ENCODE data around the gene ADAM22.

The ADAM22 gene

DNA sequence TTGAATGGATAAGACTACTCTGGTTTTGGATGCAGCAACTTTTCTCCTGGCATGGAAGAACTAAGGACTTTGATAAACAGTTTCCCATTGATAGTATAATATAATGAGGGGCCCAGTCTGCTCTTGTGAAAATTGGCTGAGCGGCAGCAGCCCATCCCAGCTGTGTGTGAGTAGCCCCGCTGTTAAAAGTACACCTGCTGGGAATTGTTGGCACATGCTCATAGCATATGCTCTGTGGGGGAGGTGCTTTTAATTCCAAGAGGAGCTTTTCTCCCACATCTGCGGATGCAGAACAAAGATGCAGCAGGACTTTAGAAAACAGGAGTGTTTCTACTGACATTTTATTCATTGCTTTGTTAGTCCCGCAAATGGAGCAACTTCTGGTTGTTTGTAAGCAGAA is 266.7 kb downstream of the ADAM22 start:
- DNase-seq (ENCODE audit: low read depth) = no peak
- TF ChIP-seq CTCF (conservative IDR thresholded peaks at IDR 0.05; ENCODE audit: low read depth, low read length) = no peak
- no peak overlapping the region for H3K4me3 ChIP-seq (ENCODE audit: low read depth, low read length)

GRCh38 chr7:88201305-88201704 is 267.3 kb downstream of the ADAM22 start:
- DNase-seq (ENCODE audit: low read depth) = no peak
- no peak for TF ChIP-seq CTCF (conservative IDR thresholded peaks at IDR 0.05; ENCODE audit: low read depth, low read length)
- no peak overlapping the region for H3K4me3 ChIP-seq (ENCODE audit: low read depth, low read length)

DNA sequence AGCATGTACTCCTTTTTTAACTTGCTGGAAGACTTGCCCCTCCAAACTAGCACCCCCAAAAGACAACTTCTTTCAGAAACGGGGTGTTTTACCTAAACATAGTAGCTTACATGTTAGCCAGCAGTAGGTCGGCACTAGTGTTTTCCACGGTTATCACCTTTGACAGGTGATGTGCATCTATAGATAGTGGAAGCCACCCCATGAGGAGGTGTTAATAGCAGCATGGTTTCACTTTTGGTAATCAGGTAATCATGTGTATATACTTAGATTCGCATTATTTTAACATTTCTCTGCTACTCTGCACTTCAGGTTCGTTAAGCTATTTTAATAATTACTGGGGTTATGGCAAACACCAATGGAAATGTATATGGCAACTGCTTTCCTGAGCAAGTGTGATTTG is 268.2 kb downstream of the ADAM22 start:
- DNase-seq (ENCODE audit: low read depth) = no peak
- H3K4me3 ChIP-seq (ENCODE audit: low read depth, low read length) = no peak overlapping the region
- no peak for TF ChIP-seq CTCF (conservative IDR thresholded peaks at IDR 0.05; ENCODE audit: low read depth, low read length)

DNA sequence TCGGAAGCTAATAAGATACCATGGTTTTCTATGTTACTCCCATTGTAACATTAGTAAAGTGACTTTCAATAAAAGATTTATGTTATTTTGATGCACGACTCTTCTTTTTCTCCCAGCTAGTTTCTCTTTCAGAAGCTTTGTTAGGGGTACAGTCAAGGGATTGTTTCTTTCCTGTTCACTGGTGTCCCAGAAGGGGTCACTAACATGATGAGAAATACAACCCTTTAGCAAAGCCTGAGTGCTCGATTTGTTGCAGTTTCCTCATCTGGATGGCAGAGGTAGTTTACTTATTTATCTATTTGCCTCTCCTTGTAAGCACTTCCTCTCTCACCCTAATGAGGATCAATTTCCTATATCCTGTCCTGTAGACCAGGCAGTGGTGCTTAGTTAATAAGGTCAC is 268.7 kb downstream of the ADAM22 start:
- no peak for TF ChIP-seq CTCF (conservative IDR thresholded peaks at IDR 0.05; ENCODE audit: low read depth, low read length)
- DNase-seq (ENCODE audit: low read depth) = no peak
- H3K4me3 ChIP-seq (ENCODE audit: low read depth, low read length) = no peak overlapping the region

GRCh38 chr7:88203401-88203800 is 269.4 kb downstream of the ADAM22 start:
- no peak overlapping the region for H3K4me3 ChIP-seq (ENCODE audit: low read depth, low read length)
- TF ChIP-seq CTCF (conservative IDR thresholded peaks at IDR 0.05; ENCODE audit: low read depth, low read length) = no peak
- no peak for DNase-seq (ENCODE audit: low read depth)

DNA sequence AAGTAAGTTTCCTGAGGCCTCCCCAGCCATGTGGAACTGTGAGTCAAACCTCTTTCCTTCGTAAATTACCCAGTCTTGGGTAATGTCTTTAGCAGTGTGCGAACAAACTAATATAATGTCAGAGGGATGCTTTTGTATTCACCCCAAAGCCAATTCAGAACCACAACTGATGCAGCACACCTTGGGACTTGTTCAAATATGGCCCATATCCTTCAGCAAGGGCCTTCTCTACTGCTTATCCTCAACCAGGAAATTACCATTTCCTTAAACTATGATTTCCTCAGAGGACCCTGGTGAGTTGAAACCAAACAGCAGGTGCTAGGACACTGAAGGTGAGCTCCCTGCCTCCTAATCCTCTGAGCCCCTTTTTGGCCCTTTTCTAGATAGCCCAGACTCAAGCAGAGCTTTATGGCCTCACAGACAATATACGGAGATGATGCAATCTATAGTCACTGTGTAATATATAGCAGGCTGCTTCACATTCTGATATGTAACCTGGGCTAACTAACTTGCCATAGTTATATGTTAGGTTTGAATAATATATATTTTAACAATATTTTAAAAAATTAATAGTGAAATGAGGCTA is 270.6 kb downstream of the ADAM22 start:
- no peak overlapping the region for H3K4me3 ChIP-seq (ENCODE audit: low read depth, low read length)
- no peak for TF ChIP-seq CTCF (conservative IDR thresholded peaks at IDR 0.05; ENCODE audit: low read depth, low read length)
- no peak for DNase-seq (ENCODE audit: low read depth)

GRCh38 chr7:88205179-88205578 is 271.1 kb downstream of the ADAM22 start:
- TF ChIP-seq CTCF (conservative IDR thresholded peaks at IDR 0.05; ENCODE audit: low read depth, low read length) = no peak
- H3K4me3 ChIP-seq (ENCODE audit: low read depth, low read length) = no peak overlapping the region
- DNase-seq (ENCODE audit: low read depth) = no peak

Measured in choroid plexus epithelial cell (primary cell).